Thyroid gland (tissue), 4 donors: ENCODE measurements around the gene POU2AF1.

Experiments
- POLR2A ChIP-seq, 2 donors: fragments of 450-650 bp; IDR thresholded peaks; one replicate each; pipeline ENCODE4 v1.6.1; 2017; ENCODE audit warnings: antibody characterized with exemption in 2 of 2, mild to moderate bottlenecking in 2 of 2, moderate library complexity in 1 of 2
- TF ChIP-seq, protein P1 (sequence below), 6 experiments: fragments of 200-600 bp in 3 of 6; fragments of 450-650 bp in 3 of 6; sonication (generic) in 3 of 6; IDR thresholded peaks; one replicate each; pipeline ENCODE4 v1.5.1; 2016 to 2019; ENCODE audit warnings: antibody characterized with exemption in 6 of 6, mild to moderate bottlenecking in 2 of 6, inconsistent platforms in 1 of 6, moderate library complexity in 1 of 6

- TF ChIP-seq POLR2A (IDR thresholded peaks at IDR 0.05) = no peak
- TF ChIP-seq, protein P1, sequence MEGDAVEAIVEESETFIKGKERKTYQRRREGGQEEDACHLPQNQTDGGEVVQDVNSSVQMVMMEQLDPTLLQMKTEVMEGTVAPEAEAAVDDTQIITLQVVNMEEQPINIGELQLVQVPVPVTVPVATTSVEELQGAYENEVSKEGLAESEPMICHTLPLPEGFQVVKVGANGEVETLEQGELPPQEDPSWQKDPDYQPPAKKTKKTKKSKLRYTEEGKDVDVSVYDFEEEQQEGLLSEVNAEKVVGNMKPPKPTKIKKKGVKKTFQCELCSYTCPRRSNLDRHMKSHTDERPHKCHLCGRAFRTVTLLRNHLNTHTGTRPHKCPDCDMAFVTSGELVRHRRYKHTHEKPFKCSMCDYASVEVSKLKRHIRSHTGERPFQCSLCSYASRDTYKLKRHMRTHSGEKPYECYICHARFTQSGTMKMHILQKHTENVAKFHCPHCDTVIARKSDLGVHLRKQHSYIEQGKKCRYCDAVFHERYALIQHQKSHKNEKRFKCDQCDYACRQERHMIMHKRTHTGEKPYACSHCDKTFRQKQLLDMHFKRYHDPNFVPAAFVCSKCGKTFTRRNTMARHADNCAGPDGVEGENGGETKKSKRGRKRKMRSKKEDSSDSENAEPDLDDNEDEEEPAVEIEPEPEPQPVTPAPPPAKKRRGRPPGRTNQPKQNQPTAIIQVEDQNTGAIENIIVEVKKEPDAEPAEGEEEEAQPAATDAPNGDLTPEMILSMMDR (IDR thresholded peaks at IDR 0.05) = no peak
These were observed 44.3 kb downstream of the POU2AF1 start for GRCh38 chr11:111334532-111335502.
